ENCODE results near the gene LRRC3C.

DNA sequence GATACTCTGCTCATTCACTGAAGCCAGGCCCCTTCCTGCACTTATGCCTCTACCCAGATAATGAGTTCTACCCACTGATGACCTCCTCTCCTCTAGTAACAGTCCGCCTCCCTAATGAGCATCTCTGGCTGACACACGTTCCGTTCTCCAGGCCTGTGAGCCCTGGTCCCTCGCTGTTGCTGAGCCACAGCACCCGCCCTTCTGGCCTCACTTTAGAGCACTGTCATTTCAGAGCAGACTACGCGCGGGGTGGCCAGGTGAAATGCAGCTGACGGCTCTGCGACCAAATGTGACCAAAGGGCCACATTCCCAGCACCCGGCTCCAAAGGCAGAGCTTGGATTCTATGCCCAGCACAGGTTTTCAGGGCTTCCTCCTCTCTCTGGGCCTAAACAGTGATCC is 66.9 kb downstream of the LRRC3C start:
- no peak for TF ChIP-seq EZH2 (IDR thresholded peaks at IDR 0.05; ENCODE audit: insufficient read depth, poor library complexity, severe bottlenecking)
- TF ChIP-seq EZH2phosphoT487 (IDR thresholded peaks at IDR 0.05; ENCODE audit: insufficient read depth, low read depth), result no peak

All from GM23248 (cell line).